NCI-H226 (cell line): ENCODE measurements around the gene VAMP5.
A peak's percentile ranks its signal among the peaks of the same experiment; 100 is the strongest.
"Not testable (repeated sequence)": the region's sequence is repeated elsewhere in the genome, so short reads cannot be mapped to it uniquely, and the experiment has no call there.

Source experiments
- DNase-seq: peaks from one replicate; pipeline ENCODE4 v3.0.0-alpha.2; 2015

The VAMP5 gene

DNA sequence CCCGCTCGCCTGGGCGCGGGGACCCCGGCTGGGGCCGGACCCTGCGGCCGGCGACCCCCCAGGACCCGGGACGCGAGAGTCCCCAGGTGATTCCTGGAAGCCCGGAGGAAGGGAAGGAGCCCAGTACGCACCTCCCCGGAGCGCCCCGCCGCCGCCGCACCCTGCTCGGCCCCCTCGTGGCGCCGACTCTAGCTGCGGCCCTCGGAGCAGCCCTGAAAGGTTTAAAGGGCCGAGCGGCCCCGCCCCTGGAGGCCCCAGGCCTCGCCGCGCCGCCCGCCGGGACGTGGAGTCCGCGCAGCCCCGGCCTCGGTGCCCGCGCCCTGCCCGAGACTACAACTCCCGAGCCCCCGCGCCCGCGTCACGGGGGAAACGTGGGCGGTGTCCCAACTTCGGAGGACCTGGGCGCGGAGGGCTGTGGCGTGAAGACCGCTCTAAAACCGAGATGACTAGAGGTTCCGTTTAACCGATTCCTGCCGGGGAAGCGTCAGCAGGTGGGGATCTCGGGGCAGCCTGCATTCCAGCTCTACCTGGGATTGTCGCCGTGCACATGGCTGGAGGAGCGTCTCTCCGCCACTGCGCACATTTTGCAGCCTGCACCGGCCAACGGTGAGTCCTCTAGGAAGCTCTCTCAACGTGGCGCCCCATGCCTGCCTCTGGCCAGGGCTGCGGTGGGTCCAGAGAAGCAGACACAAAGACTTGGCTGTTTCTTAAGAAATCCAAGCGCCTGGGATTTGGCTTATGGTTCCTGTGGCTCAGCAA is 18.4 kb downstream of the VAMP5 start, which contains the start of gene TMEM150A:
TSS of gene TMEM150A (minus strand) at position 223 of the 759 bp plus-strand sequence. CDS start 750 bp downstream, outside the sequence.
- DNase-seq: peak; percentile 77

DNA sequence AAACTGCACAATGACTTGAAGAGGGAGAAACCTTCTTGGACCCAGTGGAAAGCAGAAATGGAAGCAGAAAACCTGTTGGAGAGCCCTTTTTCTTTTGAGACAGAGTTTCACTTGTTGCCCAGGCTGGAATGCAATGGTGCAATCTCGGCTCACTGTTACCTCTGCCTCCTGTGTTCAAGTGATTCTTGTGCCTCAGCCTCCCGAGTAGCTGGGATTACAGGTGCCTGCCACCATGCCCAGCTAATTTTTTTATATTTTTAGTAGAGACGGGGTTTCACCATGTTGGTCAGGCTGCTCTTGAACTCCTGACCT is 19.9 kb downstream of the VAMP5 start:
- not testable (repeated sequence) for DNase-seq

DNA sequence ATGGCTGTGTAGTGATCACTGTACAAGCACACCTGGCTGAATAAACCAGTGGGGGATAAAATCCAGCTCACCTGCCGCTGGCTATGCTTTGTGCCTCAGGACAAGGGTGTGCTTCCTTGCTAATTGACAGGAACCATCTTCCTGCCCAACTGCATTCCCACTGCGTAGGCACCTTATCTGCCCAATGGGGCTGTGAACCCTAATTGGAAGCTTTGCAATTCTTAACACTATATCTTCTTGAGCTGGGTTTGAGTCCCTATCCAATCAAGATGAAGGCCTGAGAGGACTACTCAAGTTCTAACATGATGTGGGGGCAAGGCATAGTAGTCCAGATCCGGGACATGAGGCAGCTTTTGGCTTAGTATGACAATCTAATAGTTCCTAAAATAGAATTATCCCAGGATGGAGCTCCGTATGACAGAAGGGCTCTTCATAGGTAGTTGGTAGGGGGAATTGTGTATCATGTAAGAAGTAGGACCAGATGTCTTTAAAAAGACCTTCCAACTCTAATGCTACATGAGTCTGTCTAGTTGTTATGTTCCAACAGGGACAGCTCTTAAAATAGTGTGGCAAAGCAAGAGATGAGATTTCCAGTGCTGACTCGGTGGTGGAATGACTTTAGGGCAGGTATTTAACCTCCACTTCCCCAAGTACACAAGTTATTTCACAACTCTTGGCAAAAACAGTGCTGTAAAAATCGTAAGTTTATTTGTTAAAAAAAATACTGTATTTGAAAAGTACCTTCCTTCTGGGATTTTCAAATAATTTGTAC is 20.5 kb downstream of the VAMP5 start:
- DNase-seq: no peak

DNA sequence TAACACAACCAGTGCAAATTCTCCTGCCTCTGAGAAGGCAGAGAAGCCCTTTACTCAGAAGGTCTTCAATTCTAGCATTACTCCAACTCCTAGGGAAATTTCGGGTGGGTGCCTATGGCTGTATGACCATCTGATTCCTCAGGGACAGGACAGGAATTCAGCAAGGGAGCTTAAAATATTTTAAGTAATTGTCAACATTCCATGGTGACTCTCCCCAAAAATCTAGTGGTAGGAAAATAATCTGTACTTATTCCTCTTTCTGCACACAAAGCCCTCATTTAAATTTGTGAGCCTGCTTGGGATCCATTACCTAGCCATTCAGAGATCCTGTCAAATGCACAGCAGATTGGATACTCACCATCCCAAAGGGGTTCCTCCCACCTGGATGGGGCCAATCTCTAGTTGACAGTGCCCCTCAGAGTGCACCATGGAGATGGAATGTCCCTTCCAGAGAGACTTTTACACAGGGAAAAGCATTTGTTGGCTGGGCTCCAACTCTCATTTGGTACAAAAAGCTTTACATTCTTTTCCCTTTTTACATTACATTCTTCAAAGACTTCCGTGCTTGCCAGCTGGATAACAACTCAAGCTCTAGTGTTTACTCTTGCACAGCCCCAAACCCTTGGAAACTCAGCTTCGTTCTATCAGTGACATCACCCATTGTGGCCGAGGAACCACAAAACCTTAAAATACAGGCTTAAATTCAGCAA is 21.3 kb downstream of the VAMP5 start:
- no peak for DNase-seq

DNA sequence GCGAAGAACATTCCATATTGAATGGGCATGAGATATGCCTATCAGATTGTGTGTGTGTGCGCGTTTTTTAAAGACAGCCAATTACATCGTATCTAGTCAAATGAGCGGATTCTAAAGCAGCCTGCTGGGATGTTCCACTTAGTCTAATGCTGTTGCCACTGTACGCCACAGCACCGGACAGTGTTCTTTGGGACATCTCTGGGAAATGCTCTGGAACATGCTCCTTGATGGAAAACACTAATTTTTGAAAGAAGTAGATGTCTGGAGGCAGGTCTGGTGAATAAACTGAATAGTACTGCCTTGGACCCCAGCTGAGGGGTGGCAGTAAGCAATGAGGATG is 21.9 kb downstream of the VAMP5 start:
- no peak for DNase-seq

DNA sequence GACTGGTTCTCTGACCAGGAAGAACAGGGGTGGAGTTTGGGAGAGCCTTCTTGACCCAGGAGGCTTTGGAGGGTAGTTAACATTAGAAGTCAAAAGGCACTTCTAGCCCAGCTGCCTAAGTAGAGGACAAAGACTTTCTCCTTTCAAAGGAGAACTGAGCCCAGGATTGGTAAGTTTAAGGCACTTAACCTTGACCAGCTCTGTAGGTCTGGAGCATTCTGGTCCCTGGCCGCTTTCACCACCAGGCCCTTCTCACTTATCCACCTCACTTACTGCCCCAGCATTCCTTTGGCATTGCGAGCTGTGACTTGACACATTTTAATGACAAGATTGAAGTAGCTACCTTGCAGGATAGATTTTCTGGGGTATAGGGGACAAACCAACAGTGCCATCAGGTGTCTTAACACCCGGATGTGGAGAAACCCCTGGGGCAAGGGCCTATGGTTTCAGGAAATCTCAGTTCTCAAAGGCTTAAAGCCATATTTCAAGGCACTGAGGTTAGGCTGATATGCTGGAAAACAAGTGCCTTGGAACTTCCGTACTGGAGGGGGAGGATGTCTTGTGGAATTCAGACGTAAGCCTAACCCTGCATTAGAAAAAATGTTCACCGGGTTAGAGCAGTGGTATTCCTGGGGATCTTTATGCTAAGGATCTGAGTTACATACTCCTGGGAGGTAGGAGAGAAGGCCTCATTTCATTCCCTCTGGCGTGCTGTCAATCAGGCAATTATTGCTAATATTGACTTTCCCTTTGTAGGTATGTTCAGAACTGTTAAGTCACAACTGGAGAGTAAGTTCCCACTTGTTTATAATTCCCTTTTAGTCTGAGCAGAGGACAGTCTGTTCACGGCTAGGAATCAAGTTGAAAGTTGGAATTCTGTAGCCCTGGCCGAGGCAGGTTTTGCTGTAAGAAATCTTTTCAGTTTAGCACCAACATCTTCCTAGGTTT is 23.3 kb downstream of the VAMP5 start:
- DNase-seq: no peak

DNA sequence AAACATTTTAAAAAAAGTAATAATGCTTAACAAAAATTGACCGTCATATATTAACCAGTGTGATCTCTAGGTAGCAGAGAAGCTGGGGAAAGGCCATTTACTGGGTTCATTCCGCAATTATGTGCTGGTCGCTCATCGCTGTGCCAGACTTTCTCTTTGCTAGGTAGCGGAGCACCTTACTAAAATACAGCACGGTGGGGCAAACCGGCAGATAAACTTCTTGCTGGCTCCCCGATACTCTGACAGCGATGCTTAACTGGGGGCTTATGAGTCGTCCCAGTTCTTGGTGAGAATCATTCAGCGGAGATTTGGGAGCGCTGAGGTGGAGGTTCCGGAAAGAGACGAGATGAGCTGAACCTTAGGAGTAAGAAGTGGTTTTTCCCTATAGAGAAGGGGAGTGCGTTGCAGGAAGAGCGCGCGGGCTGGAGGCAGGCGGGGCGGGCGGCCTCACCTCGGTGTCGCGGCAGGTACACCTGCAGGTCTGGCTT is 27.0 kb downstream of the VAMP5 start:
- no peak for DNase-seq

DNA sequence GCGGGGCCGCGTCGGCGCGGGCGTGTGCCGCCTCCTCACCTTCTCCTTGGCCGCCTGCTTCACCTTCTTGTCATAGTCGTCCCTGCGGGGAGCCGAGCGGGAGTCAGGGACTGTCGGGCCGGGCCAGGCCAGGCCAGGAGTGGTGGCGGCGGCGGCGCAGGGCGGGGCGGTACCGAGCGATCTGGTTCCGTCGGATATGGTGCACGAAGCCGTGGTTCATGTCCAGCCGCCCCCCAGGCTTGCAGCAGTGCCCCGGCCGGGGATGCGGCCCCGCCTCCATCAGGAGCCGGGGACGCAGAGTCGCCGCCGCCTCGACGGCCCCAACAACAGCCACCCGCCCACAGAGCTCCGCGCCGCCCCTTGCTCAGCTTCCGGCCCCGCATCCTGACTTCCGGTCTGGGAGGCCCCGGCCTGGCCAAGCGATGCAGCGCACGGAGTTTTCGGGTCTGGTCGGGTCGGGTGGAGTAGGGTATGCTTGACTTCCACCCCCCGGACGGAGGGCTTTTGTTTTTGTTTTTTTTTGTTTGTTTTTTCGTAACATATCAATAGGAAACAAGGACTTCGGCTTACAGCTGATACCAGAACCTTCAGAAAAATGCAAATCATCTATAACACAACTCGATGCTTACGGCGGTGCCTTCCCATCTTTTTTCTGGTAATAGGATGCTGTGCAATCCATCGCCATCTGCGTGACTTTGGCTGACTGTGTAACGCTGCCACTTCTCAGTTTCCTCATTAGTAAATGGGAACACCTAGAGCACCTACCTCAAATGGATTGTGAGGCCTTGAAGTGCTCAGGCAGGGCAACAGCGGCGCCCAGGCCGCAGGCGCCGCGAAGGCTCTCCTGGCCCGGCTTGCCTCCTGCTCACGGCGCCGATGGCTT is 27.7 kb downstream of the VAMP5 start, which contains the start of gene C2orf68:
TSS of gene C2orf68 (minus strand) at position 362 of the 883 bp plus-strand sequence. CDS start at position 280, 82 bp downstream.
- peak; percentile 86 for DNase-seq

DNA sequence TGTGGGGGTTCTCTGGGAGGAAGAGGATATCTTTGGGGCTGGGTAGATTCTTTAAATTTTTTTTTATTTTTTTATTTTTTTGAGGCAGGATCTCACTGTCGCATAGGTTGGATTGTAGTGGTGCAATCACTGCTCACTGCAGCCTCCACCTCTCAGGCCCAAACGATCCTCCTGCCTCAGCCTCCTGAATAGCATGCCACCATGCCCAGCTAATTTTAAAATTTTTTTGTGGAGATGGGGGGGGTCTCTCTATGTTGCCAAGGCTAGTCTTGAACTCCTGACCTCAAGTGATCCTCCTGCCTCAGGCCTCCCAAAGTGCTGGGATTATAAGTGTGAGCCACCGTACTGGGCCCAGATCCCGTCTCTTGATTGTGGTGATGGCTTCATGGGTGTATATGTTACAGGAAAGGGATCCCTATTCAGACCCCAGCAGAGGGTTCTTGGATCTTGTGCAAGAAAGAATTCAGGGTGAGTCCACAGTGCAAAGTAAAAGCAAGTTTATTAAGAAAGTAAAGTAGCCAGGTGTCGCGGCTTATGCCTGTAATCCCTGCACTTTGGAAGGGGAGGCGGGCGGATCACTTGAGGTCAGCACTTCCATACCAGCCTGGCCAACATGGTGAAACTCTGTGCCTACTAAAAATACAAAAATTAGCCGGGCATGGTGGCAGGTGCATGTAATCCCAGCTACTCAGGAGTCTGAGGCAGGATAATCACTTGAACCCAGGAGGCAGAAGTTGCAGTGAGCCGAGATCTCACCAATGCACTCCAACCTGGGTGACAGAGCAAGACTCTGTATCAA is 29.7 kb downstream of the VAMP5 start:
- no peak for DNase-seq

DNA sequence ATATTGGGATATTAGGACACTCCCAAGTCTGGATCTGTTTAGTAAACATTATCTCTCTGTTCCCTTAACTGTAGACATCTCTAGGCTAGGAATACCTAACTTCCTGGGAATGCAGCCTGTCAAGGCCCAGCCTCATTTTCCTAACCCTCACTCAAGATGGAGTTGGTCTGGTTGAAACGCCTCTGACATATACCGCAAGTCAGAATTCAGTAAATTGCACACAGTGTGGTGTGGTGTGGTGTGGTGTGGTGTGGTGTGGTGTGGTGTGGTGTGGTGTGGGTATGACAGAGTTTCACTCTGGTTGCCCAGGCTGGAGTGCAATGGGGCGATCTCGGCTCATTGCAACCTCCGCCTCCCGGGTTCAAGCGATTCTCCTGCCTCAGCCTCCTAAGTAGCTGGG is 30.5 kb downstream of the VAMP5 start:
- DNase-seq: not testable (repeated sequence)

DNA sequence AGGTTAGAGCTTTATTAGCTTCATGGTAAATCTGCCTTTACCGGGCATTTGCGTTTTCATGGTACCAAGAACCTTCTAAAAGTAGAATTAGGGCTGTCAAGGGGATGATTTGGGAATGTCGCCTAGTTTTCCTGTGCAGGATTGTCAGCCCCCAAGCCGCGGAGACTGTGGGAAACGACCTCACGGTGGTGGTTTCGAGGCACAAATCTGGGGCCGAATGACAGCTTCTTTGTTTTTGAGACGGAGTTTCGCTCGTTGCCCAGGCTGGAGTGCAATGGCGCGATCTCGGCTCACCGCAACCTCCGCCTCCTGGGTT is 31.1 kb downstream of the VAMP5 start:
- DNase-seq: no peak

DNA sequence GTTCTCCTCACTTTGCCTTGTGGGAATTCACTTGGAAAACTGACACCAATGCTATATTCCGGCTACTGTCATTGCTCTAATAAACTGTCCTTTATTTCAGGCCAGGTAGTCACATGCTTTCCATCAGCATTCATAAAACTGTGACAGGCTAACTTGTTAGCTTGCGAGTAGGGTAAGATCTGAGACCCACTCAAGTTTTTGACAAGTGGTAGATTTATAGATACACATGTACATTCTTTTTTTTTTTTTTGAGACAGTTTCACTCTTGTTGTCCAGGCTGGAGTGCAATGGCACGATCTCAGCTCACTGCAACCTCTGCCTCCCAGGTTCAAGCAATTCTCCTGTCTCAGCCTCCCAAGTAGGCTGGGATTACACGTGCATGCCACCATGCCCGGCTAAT is 33.5 kb downstream of the VAMP5 start:
- not testable (repeated sequence) for DNase-seq

DNA sequence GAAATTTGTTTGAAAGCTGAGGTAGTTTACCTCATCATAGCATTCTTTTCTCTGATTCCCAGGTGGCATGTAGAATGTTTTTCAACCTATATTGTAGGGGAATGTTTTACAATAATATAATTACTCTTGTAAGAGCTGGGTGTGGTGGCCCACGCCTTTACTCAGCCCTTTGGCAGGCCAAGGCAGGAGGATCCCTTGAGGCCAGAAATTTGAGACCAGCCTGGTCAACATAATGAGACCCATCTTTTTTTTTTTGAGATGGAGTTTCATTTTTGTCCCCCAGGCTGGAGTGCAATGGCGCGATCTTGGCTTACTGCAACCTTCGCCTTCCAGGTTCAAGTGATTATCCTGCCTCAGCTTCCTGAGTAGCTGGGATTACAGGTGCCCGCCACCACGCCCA is 35.4 kb downstream of the VAMP5 start:
- DNase-seq: no peak

DNA sequence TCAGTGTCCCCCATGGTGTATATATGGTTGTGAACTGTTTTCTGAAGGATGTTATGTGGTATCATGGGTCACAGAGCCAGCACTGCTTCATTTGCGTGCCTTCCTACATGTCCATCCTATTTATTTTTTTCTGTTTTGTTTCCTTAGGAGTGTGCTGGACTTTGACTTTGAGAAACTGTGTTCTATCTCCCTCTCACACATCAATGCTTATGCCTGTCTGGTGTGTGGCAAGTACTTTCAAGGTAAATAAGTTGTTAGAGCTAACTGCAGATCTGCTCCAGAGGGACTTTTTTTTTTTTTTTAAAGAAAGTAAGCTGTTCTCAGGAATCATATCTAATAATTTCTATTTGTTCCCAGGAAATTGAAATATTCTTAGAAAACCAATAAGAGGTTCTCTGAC is 37.1 kb downstream of the VAMP5 start:
- no peak for DNase-seq

DNA sequence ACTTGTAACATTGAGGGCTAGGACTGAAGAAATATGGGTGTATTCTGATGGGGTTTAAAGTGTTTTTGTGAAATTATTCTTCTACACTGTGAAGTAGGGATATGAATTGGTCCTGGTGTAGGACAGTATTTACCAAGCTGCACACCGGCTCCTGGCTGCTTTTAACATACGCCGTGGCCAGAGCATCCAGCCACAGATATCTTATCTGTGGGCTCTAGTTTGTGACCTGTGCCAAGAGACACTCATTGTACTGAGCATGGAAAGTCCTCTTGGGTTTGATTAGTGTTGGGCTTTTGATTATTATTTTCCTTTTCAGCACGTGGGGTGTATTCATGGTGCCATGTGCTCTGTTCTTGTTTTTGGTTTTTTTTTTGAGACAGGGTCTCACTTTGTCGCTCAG is 39.8 kb downstream of the VAMP5 start:
- DNase-seq: no peak

DNA sequence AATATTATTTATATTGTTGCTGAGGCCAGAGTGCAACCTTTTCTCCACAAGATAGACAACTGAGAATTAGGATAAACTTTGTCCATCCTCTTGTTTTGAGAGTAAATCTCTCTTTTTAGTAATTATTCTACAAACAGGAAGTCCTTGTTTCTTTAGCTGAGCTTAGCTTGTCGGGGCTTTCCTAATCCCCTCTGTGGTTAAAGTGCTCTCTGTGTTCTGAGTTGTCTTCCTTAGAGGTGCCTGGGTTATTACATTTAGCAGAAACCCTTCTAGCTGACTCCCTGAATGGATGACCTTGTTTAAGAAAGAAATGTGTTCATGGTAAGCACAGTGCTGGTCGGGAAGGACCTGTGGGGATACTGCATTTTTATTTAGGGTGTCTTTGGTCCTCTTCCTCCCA is 44.4 kb downstream of the VAMP5 start:
- no peak for DNase-seq

DNA sequence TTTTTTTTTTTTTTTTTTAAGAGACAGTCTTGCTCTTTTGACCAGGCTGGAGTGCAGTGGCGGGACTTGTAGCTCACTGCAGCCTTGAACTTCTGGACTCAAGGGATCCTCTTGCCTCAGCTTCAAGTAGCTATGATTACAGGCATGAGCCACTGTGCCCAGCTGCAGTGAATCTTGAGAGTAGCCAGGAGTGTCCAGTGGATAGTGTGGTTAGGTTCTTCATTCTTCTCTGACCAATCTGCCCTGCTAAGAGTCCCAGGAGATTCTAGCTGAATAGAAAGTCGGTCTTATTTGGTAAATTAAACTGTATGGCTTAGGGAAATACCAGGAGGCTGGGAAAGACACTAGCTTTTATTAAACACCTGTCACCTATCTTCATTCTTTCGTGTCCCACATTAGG is 47.1 kb downstream of the VAMP5 start:
- no peak for DNase-seq

DNA sequence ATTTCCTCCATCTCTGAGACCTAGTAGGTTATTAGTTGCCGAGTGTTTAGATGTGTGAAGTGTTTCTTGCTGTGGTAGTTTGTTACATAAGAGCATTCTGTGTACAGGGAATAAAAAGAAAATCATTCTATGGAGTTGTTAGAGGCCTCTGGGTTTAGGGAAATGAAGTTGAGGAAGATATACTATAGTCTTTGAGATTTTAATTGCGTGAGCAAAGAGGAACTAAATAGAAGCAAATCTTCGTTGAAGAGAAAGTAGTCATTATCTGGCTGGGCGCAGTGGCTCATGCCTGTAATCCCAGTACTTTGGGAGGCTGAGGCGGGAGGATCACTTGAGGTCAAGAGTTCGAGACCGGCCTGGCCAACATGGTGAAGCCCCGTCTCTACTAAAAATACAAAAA is 50.8 kb downstream of the VAMP5 start:
- DNase-seq: no peak

DNA sequence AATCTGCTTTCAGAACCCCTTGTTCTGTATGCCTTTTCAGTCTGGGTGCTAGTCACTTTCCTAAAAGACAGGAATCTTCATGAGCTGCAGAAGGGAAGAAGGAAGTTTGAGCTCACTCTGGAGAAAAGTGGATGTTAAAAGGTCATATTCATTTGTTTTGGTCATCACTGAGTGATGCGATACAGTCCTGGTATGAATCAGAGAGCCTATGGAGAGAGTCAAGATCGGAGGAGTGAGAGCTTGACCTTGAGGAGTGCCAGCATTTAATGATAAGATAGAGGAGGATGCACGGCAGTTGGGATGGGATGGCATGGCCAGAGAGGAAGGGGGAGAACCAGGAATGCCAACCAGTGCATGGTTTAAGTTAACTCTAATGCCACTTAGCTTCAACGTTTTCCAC is 51.4 kb downstream of the VAMP5 start:
- DNase-seq: peak; percentile 52

DNA sequence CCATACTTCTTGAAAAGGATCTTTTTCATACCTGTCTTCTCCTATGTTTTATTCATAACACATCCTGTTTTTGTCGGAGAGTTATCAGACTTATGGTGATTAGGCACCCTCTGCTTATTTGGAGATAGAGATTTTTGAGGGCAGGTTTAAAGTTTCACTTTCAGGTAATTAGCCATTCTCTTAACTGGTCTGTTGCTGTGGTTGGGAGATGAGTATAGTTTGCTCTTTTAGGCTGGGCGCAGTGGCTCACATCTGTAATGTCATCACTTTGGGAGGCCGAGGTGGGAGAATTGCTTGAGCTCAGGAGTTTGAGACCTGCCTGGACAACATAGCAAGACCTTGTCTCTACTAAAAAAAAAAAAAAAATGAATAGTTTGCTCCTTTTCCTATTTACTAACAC is 58.5 kb downstream of the VAMP5 start:
- no peak for DNase-seq
